ENCODE measurements around the gene ENKUR.
A peak's percentile ranks its signal among the peaks of the same experiment; 100 is the strongest.

Gene ENKUR

GRCh38 chr10:25015828-25016375 lies at the start of gene ENKUR:
TSS of gene ENKUR (minus strand) at chr10:25016158. CDS start at chr10:25015936, 222 bp downstream.
- in situ Hi-C loops (cut with HindIII; ENCODE audit: low pct_ligation_motif_present, low sequenced_read_pairs) = no loop called here
- H3K27ac ChIP-seq = peak within 1 kb of the TSS; percentile 88
- H3K36me3 ChIP-seq (replicated peaks) = no peaks in the 10 kb centered on the region
- DNase-seq = peak; percentile 93
- H3K4me3 ChIP-seq (ENCODE audit: low read depth, low read length) = peak within 1 kb of the TSS; percentile 72
- TF ChIP-seq CTCF (IDR thresholded peaks at IDR 0.05; ENCODE audit: low read depth, low read length, missing control alignments) = no peak
- no peaks in the 10 kb centered on the region for H3K27me3 ChIP-seq (replicated peaks)

- no peak for DNase-seq
- in situ Hi-C loops (cut with HindIII; ENCODE audit: low pct_ligation_motif_present, low sequenced_read_pairs) = no loop called here
- no peak for TF ChIP-seq CTCF (IDR thresholded peaks at IDR 0.05; ENCODE audit: low read depth, low read length, missing control alignments)
- no peak overlapping the region for H3K4me3 ChIP-seq (ENCODE audit: low read depth, low read length)
- no peaks in the 10 kb centered on the region for H3K27me3 ChIP-seq (replicated peaks)
- no peak overlapping the region for H3K27ac ChIP-seq
- H3K36me3 ChIP-seq (replicated peaks) = no peaks in the 10 kb centered on the region
These were observed 48.4 kb upstream of the ENKUR start for GRCh38 chr10:25064401-25064800.

GRCh38 chr10:25063644-25064043 lies 47.7 kb upstream of the ENKUR start:
- no peaks in the 10 kb centered on the region for H3K27me3 ChIP-seq (replicated peaks)
- H3K27ac ChIP-seq = no peak overlapping the region
- no peak overlapping the region for H3K4me3 ChIP-seq (ENCODE audit: low read depth, low read length)
- DNase-seq = no peak
- TF ChIP-seq CTCF (IDR thresholded peaks at IDR 0.05; ENCODE audit: low read depth, low read length, missing control alignments) = no peak
- in situ Hi-C loops (cut with HindIII; ENCODE audit: low pct_ligation_motif_present, low sequenced_read_pairs) = no loop called here
- H3K36me3 ChIP-seq (replicated peaks) = no peaks in the 10 kb centered on the region

- Histone ChIP-seq H3K27ac (no peak overlapping the region), H3K36me3 (replicated peaks) (no peaks in the 10 kb centered on the region), H3K27me3 (replicated peaks) (no peaks in the 10 kb centered on the region), H3K4me3 (ENCODE audit: low read depth, low read length) (no peak overlapping the region)
- no peak for DNase-seq
- TF ChIP-seq CTCF (IDR thresholded peaks at IDR 0.05; ENCODE audit: low read depth, low read length, missing control alignments) = no peak
- in situ Hi-C loops (cut with HindIII; ENCODE audit: low pct_ligation_motif_present, low sequenced_read_pairs) = no loop called here
These were observed 47.2 kb upstream of the ENKUR start for GRCh38 chr10:25063157-25063556.

- H3K4me3 ChIP-seq (ENCODE audit: low read depth, low read length) = peak overlapping the region; percentile 12
- no peak for DNase-seq
- no peak for TF ChIP-seq CTCF (IDR thresholded peaks at IDR 0.05; ENCODE audit: low read depth, low read length, missing control alignments)
These were observed 45.9 kb upstream of the ENKUR start for GRCh38 chr10:25061711-25062449.

More at GRCh38 chr10:25061711-25062449, 45.9 kb upstream of the ENKUR start:
- in situ Hi-C loops (cut with HindIII; ENCODE audit: low pct_ligation_motif_present, low sequenced_read_pairs) = no loop called here
- Histone ChIP-seq H3K27me3 (replicated peaks) (no peaks in the 10 kb centered on the region), H3K27ac (peak overlapping the region; percentile 10), H3K36me3 (replicated peaks) (no peaks in the 10 kb centered on the region)
